22Rv1 (cell line): Measurements from ENCODE around the gene PATJ.
A peak's percentile ranks its signal among the peaks of the same experiment; 100 is the strongest.

Experiments used
- H3K27ac ChIP-seq: fragments of 450-650 bp; 2 replicates; pipeline ENCODE4 v1.5.1; 2017
- CTCF ChIP-seq: fragments of 450-650 bp; IDR thresholded peaks from 2 replicates; pipeline ENCODE4 v1.5.1; 2017; ENCODE audit warnings: mild to moderate bottlenecking
- ZFX ChIP-seq: fragments of 450-650 bp; IDR thresholded peaks from 2 replicates; pipeline ENCODE4 v1.6.1; 2017; ENCODE audit warnings: antibody characterized with exemption, borderline replicate concordance

The PATJ gene

DNA sequence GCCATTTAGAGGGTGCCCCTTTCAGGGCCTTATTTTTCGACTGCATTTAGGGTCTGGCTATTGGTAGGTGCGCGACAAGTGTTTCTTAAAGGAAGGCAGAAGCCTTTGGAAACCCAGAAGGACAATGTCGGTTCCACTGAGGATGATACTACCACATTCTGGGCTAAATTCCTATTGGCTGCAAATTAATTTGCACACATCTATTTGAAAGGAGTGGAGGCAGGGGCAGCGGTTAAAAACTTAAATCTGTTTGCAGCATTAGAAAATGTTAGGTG is 1.1 kb downstream of the PATJ start:
- TF ChIP-seq ZFX (no peak), CTCF (no peak)
- H3K27ac ChIP-seq = peak overlapping the region; percentile 85

DNA sequence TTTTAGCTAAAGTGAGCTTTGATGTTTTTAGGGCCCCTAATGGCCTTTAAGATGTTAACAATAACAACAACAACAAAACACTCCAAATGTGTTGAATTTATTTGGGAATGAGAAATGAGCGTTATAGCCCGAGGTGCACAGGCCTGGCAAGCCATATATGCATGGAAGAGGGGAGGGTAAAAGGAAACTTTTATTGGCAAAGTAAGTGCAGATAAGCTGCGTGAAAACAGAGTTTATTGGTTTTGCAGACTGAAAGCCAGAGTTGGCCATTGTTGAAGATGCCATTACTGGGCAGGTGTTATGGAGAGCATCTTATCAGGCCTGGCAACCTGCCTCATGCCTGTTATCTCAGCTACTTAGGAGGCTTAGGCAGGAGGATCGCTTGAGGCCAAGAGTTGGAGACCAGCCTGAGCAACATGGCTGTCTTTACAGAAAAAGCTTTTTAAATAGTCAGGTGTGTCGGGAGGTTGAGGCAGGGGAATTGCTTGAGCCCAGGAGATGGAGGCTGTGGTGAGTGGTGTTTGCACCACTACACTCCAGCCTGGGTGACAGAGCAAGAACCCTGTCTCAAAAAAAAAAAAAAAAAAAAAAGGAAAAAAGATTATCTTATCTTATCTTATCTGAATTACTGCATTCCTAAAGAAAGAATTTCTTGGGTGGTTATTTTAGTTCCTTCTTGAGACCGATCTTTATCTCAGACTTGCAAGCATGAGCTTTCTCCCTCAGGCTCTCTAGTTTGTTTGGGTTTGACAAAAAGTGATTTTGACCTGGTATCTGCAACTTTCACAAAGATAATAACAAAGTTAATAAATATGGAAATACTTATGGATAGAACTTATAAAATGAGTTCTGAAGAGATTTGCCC is 1.7 kb downstream of the PATJ start:
- TF ChIP-seq CTCF (no peak), ZFX (no peak)
- H3K27ac ChIP-seq = peak overlapping the region; percentile 85

- TF ChIP-seq CTCF (no peak), ZFX (no peak)
- peak overlapping the region; percentile 34; the same call in 1 of the 2 replicates for H3K27ac ChIP-seq
Measured at GRCh38 chr1:61746813-61747212, 4.5 kb downstream of the PATJ start.

DNA sequence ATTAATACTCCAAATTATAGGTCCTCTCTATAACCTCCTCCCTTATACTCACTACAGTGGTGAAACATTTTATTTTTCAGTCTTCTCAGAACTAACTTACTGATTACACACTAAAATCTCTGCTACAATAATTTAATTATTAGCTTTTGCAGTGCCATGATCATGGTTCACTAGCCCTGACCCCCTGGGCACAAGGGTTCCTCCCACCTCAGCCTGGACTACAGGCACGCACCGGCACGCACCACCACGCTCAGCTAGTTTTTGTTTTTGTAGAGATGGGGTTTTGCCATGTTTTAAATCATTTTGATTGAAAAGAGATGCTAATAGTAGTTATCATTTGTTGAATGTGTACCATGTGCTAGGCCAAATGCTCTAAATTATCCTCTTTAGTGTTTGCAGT is 6.3 kb downstream of the PATJ start:
- no peak overlapping the region for H3K27ac ChIP-seq
- TF ChIP-seq ZFX (no peak), CTCF (no peak)

- TF ChIP-seq CTCF (no peak), ZFX (no peak)
Measured at GRCh38 chr1:61749574-61749973, 7.3 kb downstream of the PATJ start.

DNA sequence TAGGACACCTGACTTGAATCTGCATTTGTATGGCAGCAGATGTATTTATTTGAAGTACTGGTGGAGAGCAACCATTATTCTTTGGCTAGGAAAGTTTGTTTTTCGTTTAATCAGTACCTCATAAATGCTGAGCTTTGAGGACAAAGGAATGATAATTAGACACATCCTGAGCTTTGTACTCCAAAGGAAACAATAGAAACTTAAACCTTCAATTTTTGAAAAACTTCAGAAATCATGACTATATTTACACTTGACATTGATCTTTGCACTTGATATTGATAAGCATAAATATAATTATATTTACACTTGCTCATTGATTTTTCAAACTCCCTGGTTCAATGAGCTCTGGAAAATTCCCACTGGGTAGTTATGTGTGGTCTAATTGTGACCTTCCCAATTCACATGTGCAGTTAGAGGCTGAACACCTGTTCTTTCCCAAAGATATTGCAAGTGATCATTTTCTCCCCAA is 10.7 kb downstream of the PATJ start:
- no peak overlapping the region for H3K27ac ChIP-seq
- TF ChIP-seq ZFX (no peak), CTCF (no peak)

More at GRCh38 chr1:61749574-61749973, 7.3 kb downstream of the PATJ start:
- H3K27ac ChIP-seq = no peak overlapping the region

GRCh38 chr1:61753998-61754508 is 11.8 kb downstream of the PATJ start:
- TF ChIP-seq ZFX (no peak), CTCF (no peak)
- no peak overlapping the region for H3K27ac ChIP-seq
